A673 (cell line): Measurements from ENCODE around the gene PPP2R5E. TPM values are rescaled to one million over a fixed set of nuclear protein-coding genes. Genes with fewer than 3 reads are reported as not detected.

Experiments used
- BruUV-seq: library from RNA; stranded (reverse); fragments of 400-500 nt; replicated peaks from 2 replicates; lab custom pipeline; 2021; lab: Mats Ljungman, UMichigan
- CTCF ChIA-PET: fragments of 300-600 bp; sonication (Branson Sonifier 250); formaldehyde crosslinking; loops from one replicate; lab custom pipeline; 2022; ENCODE audit warnings: antibody characterized with exemption; lab: Charles Lee
- POLR2A ChIA-PET: fragments of 300-600 bp; sonication (Branson Sonifier 250); formaldehyde crosslinking; loops from one replicate; lab custom pipeline; 2022; ENCODE audit warnings: antibody characterized with exemption; ENCODE audit not compliant: low non-redundant PET; lab: Charles Lee
- DNase-seq: peaks from one replicate; pipeline ENCODE4 v3.0.0-alpha.2; 2015; ENCODE audit warnings: low spot score
- H3K27ac ChIP-seq: fragments of 200-600 bp; sonication (generic); 2 replicates; pipeline ENCODE4 v1.5.1; 2016; ENCODE audit warnings: mixed run types, low read depth, mild to moderate bottlenecking, mixed read lengths, antibody characterized with exemption, low read length; ENCODE audit not compliant: poor library complexity, severe bottlenecking
- H3K27me3 ChIP-seq: fragments of 200-600 bp; sonication (generic); replicated peaks from 2 replicates; pipeline ENCODE4 v1.6.1; 2017; ENCODE audit warnings: mixed run types, low read depth, mild to moderate bottlenecking, mixed read lengths, antibody characterized with exemption, low read length; ENCODE audit not compliant: insufficient read depth, poor library complexity
- H3K36me3 ChIP-seq: fragments of 200-600 bp; sonication (generic); 2 replicates; pipeline ENCODE4 v1.6.1; 2016; ENCODE audit warnings: mixed run types, mild to moderate bottlenecking, mixed read lengths, antibody characterized with exemption, low read length; ENCODE audit not compliant: insufficient read depth, poor library complexity, severe bottlenecking
- H3K4me1 ChIP-seq: fragments of 200-600 bp; sonication (generic); 2 replicates; pipeline ENCODE4 v1.6.1; 2017; ENCODE audit warnings: mixed run types, mild to moderate bottlenecking, mixed read lengths, antibody characterized with exemption, low read length; ENCODE audit not compliant: insufficient read depth, poor library complexity, severe bottlenecking
- H3K4me3 ChIP-seq: fragments of 200-600 bp; sonication (generic); 2 replicates; pipeline ENCODE4 v1.5.1; 2016; ENCODE audit warnings: low read depth, mixed run types, mild to moderate bottlenecking, mixed read lengths, low read length; ENCODE audit not compliant: poor library complexity, severe bottlenecking
- H3K9me3 ChIP-seq: fragments of 200-600 bp; sonication (generic); 2 replicates; pipeline ENCODE4 v1.6.1; 2016; ENCODE audit warnings: mixed run types, low read depth, mild to moderate bottlenecking, mixed read lengths, antibody characterized with exemption, low read length; ENCODE audit not compliant: poor library complexity, severe bottlenecking
- CTCF ChIP-seq: fragments of 300-800, 200-600 bp; sonication (generic); conservative IDR thresholded peaks from 2 replicates; pipeline ENCODE4 v1.5.1; 2017; ENCODE audit warnings: low read depth, mild to moderate bottlenecking, antibody characterized with exemption, low read length, moderate library complexity, mixed read lengths
- EZH2 ChIP-seq: fragments of 200-600 bp; sonication (generic); IDR thresholded peaks from 2 replicates; pipeline ENCODE4 v1.6.1; 2017; ENCODE audit warnings: borderline replicate concordance, low read depth, mild to moderate bottlenecking, mixed read lengths, antibody characterized with exemption, low read length; ENCODE audit not compliant: poor library complexity, severe bottlenecking
- intact Hi-C: fragments of 100-400 bp; cut with micrococcal nuclease; formaldehyde crosslinking; loops from one replicate; pipeline ENCODE4 v1.10.0; 2022; ENCODE audit not compliant: unreplicated experiment
- total RNA-seq: library from RNA; stranded (reverse); gene quantifications from 2 replicates; pipeline ENCODE4 v1.2.3, GENCODE V29; 2021

Gene PPP2R5E
- total RNA-seq, 1 experiment from 2014 or later: 66.0 TPM

- ChIA-PET POLR2A (interaction anchor here (0.7 kb wide), 1 partner anchor 1099 kb away, joined by 8 read pairs; no protein-coding TSS in a partner anchor), CTCF (no interaction called here)
- TF ChIP-seq EZH2 (no peak), CTCF (no peak)
- no TSS peak for BruUV-seq
- intact Hi-C loops: no loop called here
- Histone ChIP-seq H3K4me1 (no peaks in the 10 kb centered on the region), H3K36me3 (no peaks in the 10 kb centered on the region), H3K27me3 (no peaks in the 10 kb centered on the region), H3K4me3 (no peak overlapping the region), H3K27ac (no peak overlapping the region), H3K9me3 (no peaks in the 10 kb centered on the region)
- no peak for DNase-seq
These were observed 98.6 kb downstream of the PPP2R5E start for GRCh38 chr14:63444588-63444987.

GRCh38 chr14:63443988-63444387 is 99.2 kb downstream of the PPP2R5E start:
- Histone ChIP-seq H3K4me3 (no peak overlapping the region), H3K9me3 (no peaks in the 10 kb centered on the region), H3K27me3 (no peaks in the 10 kb centered on the region), H3K4me1 (peaks cover 1% of the 10 kb centered on the region), H3K36me3 (no peaks in the 10 kb centered on the region), H3K27ac (no peak overlapping the region)
- ChIA-PET CTCF (no interaction called here), POLR2A (interaction anchor here (0.7 kb wide), 1 partner anchor 1099 kb away, joined by 8 read pairs; no protein-coding TSS in a partner anchor)
- TF ChIP-seq CTCF: no peak
- TF ChIP-seq EZH2: no peak
- DNase-seq: no peak
- intact Hi-C loops: no loop called here
- BruUV-seq: no TSS peak

GRCh38 chr14:63443361-63443760 is 99.8 kb downstream of the PPP2R5E start:
- Histone ChIP-seq H3K36me3 (no peaks in the 10 kb centered on the region), H3K4me3 (no peak overlapping the region), H3K4me1 (peaks cover 8% of the 10 kb centered on the region), H3K9me3 (no peaks in the 10 kb centered on the region), H3K27ac (no peak overlapping the region), H3K27me3 (no peaks in the 10 kb centered on the region)
- CTCF ChIA-PET: no interaction called here
- DNase-seq: no peak
- no peak for TF ChIP-seq EZH2
- TF ChIP-seq CTCF: no peak
- no TSS peak for BruUV-seq
- intact Hi-C loops: no loop called here
- POLR2A ChIA-PET: no interaction called here
